ENCODE data around the gene SYNM. TPM values are rescaled to one million over a fixed set of nuclear protein-coding genes. Genes with fewer than 3 reads are reported as not detected.

Gene SYNM
- total RNA-seq, 1 experiment from 2014 or later, result 2.6 TPM

- TF ChIP-seq EZH2 (IDR thresholded peaks at IDR 0.05; ENCODE audit: borderline replicate concordance, low read depth, low read length, poor library complexity, severe bottlenecking), result no peak
- TF ChIP-seq, protein P1, sequence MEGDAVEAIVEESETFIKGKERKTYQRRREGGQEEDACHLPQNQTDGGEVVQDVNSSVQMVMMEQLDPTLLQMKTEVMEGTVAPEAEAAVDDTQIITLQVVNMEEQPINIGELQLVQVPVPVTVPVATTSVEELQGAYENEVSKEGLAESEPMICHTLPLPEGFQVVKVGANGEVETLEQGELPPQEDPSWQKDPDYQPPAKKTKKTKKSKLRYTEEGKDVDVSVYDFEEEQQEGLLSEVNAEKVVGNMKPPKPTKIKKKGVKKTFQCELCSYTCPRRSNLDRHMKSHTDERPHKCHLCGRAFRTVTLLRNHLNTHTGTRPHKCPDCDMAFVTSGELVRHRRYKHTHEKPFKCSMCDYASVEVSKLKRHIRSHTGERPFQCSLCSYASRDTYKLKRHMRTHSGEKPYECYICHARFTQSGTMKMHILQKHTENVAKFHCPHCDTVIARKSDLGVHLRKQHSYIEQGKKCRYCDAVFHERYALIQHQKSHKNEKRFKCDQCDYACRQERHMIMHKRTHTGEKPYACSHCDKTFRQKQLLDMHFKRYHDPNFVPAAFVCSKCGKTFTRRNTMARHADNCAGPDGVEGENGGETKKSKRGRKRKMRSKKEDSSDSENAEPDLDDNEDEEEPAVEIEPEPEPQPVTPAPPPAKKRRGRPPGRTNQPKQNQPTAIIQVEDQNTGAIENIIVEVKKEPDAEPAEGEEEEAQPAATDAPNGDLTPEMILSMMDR (conservative IDR thresholded peaks at IDR 0.05; ENCODE audit: low read depth, low read length), result no peak
Measured at GRCh38 chr15:99140590-99140989, 35.7 kb downstream of the SYNM start.

DNA sequence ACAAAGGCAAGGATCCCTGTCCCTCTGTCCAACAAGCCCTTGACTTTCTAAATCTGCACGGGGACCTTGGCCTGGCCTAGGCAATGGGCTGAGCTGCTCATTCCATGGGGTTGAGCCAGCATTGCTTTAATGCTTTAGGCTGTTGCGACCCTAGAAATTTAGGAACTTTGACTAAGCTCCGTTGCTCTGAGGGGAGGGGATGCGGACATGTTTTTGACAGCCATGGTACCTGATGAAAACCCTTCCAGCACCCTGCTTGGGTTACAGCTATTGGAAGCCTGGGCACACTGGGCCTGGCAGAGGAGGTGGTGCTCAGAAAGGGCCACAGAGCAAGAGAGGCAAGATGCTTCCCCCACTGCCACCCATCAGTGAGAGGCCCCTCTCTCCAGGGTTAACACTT, 37.1 kb downstream of the SYNM start:
- no peak overlapping the region for H3K4me3 ChIP-seq (ENCODE audit: low read depth, low read length, poor library complexity, severe bottlenecking)
- H3K27me3 ChIP-seq (replicated peaks; ENCODE audit: insufficient read depth, low read depth, low read length, poor library complexity), result no peaks in the 10 kb centered on the region
- ChIA-PET POLR2A (ENCODE audit: low non-redundant PET) (no interaction called here), CTCF (no interaction called here)
- no peaks in the 10 kb centered on the region for H3K36me3 ChIP-seq (ENCODE audit: insufficient read depth, low read length, poor library complexity, severe bottlenecking)
- no peaks in the 10 kb centered on the region for H3K9me3 ChIP-seq (ENCODE audit: low read depth, low read length, poor library complexity, severe bottlenecking)
- DNase-seq (ENCODE audit: low spot score), result no peak
- BruUV-seq (replicated peaks), result no TSS peak
- H3K27ac ChIP-seq (ENCODE audit: low read depth, low read length, poor library complexity, severe bottlenecking), result no peak overlapping the region
- H3K4me1 ChIP-seq (ENCODE audit: insufficient read depth, low read length, poor library complexity, severe bottlenecking), result peaks cover 6% of the 10 kb centered on the region
- intact Hi-C loops (cut with micrococcal nuclease; ENCODE audit: unreplicated experiment), result no loop called here
- no peak for TF ChIP-seq EZH2 (IDR thresholded peaks at IDR 0.05; ENCODE audit: borderline replicate concordance, low read depth, low read length, poor library complexity, severe bottlenecking)
- TF ChIP-seq, protein P1 (conservative IDR thresholded peaks at IDR 0.05; ENCODE audit: low read depth, low read length), result no peak

More at GRCh38 chr15:99140590-99140989, 35.7 kb downstream of the SYNM start:
- ChIA-PET POLR2A (ENCODE audit: low non-redundant PET) (no interaction called here), CTCF (no interaction called here)
- H3K4me3 ChIP-seq (ENCODE audit: low read depth, low read length, poor library complexity, severe bottlenecking), result no peak overlapping the region
- H3K27me3 ChIP-seq (replicated peaks; ENCODE audit: insufficient read depth, low read depth, low read length, poor library complexity), result no peaks in the 10 kb centered on the region
- DNase-seq (ENCODE audit: low spot score), result no peak
- H3K9me3 ChIP-seq (ENCODE audit: low read depth, low read length, poor library complexity, severe bottlenecking), result no peaks in the 10 kb centered on the region
- H3K27ac ChIP-seq (ENCODE audit: low read depth, low read length, poor library complexity, severe bottlenecking), result no peak overlapping the region
- BruUV-seq (replicated peaks), result no TSS peak
- H3K36me3 ChIP-seq (ENCODE audit: insufficient read depth, low read length, poor library complexity, severe bottlenecking), result no peaks in the 10 kb centered on the region
- peaks cover 6% of the 10 kb centered on the region for H3K4me1 ChIP-seq (ENCODE audit: insufficient read depth, low read length, poor library complexity, severe bottlenecking)
- intact Hi-C loops (cut with micrococcal nuclease; ENCODE audit: unreplicated experiment), result no loop called here

GRCh38 chr15:99142562-99142961, 37.7 kb downstream of the SYNM start:
- no peak for TF ChIP-seq EZH2 (IDR thresholded peaks at IDR 0.05; ENCODE audit: borderline replicate concordance, low read depth, low read length, poor library complexity, severe bottlenecking)
- TF ChIP-seq, protein P1 (conservative IDR thresholded peaks at IDR 0.05; ENCODE audit: low read depth, low read length), result no peak
- Histone ChIP-seq H3K36me3 (ENCODE audit: insufficient read depth, low read length, poor library complexity, severe bottlenecking) (no peaks in the 10 kb centered on the region), H3K27ac (ENCODE audit: low read depth, low read length, poor library complexity, severe bottlenecking) (no peak overlapping the region), H3K4me3 (ENCODE audit: low read depth, low read length, poor library complexity, severe bottlenecking) (no peak overlapping the region), H3K4me1 (ENCODE audit: insufficient read depth, low read length, poor library complexity, severe bottlenecking) (peaks cover 6% of the 10 kb centered on the region), H3K27me3 (replicated peaks; ENCODE audit: insufficient read depth, low read depth, low read length, poor library complexity) (no peaks in the 10 kb centered on the region), H3K9me3 (ENCODE audit: low read depth, low read length, poor library complexity, severe bottlenecking) (no peaks in the 10 kb centered on the region)
- ChIA-PET POLR2A (ENCODE audit: low non-redundant PET) (no interaction called here), CTCF (no interaction called here)
- intact Hi-C loops (cut with micrococcal nuclease; ENCODE audit: unreplicated experiment), result no loop called here
- no TSS peak for BruUV-seq (replicated peaks)
- DNase-seq (ENCODE audit: low spot score), result no peak

Measured in A673 (cell line).